Measurements from ENCODE around the gene GTF2H4.

Gene GTF2H4

DNA sequence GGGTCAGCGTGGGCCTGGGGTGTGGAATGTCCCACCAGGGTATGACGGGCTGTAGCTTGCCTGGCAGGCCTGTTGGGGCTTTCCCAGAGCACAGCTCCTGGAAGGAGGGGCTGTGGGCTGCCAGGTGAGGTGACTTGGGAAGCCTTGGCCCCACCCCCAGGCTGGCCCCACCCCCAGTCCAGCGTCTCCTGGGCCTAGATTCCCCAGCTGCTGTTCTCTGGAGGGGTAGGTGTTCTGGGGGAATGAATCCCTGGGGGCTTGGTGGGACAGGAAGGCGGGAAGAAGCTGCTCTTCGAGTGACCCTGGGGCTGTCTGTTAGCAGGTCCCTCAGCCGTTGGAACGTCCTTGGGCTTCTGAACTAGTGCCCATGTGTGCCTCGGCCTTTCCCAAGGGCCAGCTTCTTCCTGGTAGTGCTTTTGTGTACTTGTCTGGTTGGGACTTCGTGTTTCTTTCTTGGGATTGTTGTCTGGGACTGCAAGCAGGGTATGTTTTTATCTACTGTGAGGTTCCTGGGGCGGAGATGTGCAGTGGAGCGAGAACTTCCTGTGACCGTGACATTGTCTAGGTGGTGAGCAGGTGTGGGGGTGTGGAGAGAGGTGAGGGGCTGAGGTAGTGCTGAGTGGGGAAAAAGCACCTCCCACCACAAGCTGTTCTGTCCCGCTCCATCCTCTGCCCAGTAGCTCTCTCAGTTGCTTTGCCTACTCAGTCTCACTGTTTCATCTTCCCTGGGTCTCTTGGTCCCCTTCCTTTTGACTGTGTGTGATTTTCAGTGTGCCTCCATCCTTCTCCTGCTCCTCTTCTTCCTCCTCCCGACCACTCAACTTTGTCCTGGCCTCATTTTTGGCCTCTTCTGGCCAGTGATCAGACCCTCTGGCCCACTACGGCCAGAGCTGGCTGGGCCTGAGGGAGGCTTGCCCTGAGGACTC is 25.0 kb upstream of the GTF2H4 start:
- DNase-seq (ENCODE audit: low read depth) = no peak

DNA sequence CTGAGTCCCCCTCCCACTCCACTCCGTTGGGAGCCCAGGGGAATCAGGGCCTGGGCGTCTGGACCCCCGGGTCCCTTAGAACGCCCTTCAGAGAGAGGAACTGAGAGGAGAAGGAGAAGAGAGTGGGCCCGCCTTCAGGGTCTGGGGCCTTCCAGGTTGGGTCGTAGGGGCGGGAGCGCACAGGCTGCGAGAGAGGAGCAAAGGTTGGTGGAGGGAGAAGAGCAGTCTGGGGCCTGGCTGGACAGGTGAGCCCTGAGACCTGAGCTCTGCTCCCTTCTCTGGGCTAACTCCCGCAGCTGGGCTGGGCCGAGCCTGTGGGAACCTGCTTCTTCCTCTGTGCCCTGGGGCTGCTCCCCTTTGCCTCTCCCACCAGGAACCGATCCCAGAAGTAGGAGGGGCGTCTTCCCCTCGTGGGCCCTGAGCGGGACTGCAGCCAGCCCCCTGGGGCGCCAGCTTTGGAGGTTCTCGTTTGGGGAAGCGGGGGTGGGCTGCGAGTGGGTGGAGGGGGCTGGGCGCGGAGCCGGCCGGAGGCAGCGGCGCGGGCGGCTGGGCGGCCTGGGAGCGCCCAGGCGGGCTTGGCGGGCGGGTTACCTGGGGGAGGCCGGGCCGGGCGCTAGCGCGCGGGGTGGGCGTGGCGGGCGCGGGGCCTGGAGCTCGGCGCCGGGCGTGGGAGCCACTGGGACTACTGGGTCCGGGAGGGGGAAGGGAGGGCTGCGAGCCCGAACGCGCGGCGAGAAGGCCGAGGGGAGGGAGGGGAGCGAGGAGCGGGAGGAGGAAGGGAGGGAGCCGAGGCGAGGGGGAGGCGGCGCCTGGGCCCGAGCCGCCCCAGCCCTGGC is 24.1 kb upstream of the GTF2H4 start, which contains the start of gene DDR1:
TSS of gene DDR1 (plus strand) at position 835 of the 836 bp plus-strand sequence. CDS start 4,211 bp downstream, outside the sequence.
- DNase-seq (ENCODE audit: low read depth) = no peak

DNA sequence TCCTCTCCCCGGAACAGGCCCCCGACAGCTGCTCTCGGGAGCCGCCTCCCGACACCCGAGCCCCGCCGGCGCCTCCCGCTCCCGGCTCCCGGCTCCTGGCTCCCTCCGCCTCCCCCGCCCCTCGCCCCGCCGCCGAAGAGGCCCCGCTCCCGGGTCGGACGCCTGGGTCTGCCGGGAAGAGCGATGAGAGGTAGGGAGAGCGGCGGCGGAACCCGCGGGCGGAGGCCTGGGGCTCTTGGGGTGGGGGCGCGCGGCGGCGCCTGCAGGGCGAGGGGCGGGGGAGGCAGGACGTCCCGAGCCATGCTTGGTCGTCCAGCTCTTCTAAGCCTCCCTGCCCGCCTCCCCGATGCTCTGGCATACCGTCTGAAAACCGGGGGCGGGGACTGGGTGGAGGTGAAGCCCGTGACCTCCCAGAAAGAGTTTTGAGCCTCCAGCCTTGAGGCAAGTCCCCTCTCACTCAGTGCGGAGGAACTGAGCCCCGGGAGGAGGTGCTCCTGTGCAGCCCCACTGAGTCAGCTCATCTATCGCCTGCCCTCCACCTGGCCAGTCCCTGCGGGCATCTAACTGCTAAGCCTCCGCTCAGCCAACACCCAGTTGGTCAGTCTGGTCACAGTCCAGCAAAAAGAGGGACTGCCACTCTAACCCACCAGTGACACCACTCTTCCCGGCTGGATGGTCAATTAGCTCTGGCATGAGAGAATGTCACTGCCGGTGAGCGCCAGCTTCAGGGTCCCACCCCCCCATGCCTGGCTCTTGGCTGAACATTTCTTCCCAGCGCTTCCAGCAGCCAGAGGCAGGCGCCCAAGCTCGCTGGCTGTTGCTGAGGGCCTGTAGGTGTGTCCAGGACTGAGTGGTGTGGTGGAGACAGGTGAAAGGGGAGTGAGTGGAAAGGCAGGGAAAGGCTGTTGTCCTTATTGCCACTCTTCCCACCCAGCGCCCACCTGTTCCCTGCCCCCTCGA is 23.2 kb upstream of the GTF2H4 start:
- no peak for DNase-seq (ENCODE audit: low read depth)

DNA sequence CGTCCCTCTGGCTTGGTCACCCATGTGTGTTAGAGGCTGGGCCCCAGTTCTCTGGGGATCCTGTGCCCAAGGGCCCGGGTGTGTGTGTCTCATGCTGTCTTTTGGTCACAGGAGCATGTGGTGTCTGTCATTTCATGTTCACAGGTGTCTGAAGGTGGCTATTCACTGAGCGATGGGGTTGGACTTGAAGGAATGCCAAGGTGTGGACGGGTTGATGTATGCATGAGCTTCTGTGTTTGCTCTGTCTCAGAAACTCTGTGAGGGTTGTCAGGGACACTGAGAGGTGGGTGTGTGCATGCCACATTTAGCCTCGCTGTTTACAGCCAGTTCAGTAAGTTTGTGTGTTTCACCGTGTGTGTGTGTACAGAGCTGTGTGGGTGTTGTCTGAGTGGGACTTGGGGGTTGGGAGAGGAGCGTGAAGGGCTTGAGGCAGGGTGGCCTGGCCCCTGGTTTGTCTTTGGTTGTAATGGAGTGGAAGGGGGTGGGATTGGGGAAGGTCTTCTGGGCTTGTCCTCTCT is 22.5 kb upstream of the GTF2H4 start:
- no peak for DNase-seq (ENCODE audit: low read depth)

DNA sequence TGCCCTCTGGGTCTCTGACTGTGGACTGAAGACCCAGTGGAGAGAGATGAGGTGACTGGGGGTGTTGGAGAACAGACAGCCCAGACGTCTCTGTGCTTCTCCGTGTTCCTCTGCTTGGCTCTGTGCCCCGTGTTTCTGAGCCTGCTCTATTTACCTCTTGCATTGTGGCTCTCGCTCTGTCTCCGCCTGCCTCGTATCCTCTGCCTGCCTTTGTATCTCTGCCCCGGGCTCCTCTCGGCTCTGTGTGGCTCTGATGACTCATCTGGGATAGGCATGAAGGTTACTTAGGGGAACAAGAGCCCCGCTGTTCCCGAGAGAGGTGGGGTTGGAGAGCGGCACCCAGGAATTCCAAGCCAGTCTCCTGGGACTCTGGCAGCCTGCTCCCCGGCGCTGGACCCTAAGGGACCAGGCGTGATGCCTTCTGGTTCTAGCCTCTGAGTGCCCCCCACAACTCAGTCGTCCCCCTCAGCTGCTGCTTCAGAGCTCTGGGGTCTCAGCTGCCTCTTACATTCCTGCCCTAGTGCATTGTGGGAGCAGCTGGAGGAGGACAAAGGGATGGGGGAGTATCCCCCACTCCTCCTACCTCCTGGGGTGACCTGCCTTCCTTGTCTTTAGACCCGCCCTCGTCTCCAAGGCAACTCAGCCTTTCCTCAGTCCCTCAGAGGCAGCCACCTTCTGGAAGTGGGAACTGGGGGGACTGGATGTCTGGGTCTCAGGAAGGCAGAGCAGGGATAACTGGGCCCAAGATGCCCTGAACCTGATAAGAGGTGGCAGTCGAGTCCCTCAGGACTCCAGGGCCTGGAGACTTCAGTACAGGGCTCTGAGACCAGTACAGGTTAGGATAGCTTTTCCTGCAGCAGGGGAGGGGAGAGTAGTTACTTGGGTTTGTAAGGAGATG is 21.8 kb upstream of the GTF2H4 start:
- DNase-seq (ENCODE audit: low read depth) = no peak

DNA sequence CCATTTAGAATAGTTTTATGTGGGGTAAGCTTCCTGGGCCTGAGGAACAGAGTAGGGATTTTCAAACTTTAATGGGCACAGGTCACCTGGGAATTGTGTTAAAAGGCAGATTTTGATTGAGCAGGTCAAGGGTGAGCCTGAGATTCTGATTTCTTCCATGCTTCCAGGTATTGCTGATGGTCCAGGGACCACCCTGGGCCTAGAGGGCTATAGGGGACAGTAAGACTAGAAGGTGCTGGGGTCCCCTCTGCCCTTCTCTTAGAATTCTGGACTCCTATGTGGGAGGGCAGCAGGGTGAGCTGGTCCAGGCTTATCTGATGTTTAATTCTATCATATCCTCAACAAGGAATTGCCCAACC is 21.1 kb upstream of the GTF2H4 start:
- DNase-seq (ENCODE audit: low read depth) = no peak

DNA sequence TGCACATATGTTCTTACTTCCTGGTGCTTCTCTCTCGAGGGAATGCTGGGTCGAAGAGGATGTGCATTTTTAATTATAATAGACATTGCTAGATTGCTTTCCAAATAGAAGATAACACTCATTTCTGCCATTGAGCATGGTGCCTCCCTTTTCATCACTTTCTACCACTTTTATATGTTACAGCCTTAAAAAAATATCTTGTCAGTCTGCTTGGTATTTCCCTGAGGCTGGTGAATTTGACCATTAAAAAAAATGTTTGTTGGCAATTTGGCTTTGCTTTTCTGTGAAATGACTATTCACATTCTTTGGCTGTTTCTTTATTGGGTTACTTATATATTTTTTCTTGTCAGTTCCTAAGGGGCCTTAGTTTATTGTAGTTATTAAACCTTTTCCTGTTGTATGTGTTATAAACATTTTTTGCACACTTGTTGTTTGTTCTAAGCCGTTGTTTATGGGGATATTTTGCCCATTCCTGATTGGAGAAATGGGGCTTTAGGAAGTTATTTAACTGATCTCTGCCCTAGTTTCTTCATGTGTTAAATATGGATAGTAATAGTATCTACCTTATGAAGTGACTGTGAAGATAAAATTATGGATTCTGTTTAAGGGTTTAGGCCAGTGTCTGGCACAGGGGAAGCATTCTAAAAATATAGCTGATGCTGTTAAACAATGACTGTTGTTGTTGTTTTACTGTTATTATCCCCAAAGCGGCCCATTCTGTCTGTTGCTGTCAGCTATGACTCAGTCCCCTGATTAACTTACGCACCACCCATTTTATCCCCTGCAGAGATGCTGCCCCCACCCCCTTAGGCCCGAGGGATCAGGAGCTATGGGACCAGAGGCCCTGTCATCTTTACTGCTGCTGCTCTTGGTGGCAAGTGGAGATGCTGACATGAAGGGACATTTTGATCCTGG is 19.8 kb upstream of the GTF2H4 start:
- no peak for DNase-seq (ENCODE audit: low read depth)

DNA sequence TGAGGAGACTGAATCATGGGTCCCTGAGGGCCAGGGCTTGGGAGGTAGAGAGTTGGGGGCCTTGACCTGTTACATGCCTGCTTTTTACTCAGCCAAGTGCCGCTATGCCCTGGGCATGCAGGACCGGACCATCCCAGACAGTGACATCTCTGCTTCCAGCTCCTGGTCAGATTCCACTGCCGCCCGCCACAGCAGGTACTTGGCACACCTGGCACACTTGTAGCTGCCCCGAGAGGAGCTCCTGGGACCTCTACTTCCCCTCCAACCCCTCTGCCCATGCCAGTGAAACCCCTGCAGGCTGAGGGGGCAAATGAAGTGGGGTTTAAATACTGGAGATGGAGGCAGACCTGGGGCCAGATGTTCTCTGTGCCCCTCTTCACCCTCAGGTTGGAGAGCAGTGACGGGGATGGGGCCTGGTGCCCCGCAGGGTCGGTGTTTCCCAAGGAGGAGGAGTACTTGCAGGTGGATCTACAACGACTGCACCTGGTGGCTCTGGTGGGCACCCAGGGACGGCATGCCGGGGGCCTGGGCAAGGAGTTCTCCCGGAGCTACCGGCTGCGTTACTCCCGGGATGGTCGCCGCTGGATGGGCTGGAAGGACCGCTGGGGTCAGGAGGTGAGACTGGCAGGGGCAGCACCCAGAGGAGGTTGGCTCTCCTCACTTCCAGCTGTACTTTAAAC is 19.1 kb upstream of the GTF2H4 start:
- DNase-seq (ENCODE audit: low read depth) = no peak

DNA sequence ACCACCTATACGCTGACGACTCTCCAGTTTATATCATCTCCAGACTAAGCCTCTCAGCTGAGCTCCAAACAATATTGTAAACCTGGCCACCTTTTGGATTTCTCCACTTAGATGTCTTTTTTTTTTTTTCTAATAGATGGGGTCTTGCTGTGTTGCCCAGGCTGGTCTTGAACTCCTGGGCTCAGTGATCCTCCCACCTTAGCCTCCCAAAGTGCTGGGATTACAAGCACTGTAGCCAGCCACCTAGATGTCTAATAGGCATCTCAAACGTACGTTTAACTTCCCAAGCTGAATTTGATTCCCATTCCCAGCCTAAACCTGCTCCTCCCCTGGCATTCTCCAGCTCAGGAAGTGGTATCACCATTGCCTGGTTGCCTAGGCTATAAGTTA is 18.5 kb upstream of the GTF2H4 start:
- DNase-seq (ENCODE audit: low read depth) = no peak

DNA sequence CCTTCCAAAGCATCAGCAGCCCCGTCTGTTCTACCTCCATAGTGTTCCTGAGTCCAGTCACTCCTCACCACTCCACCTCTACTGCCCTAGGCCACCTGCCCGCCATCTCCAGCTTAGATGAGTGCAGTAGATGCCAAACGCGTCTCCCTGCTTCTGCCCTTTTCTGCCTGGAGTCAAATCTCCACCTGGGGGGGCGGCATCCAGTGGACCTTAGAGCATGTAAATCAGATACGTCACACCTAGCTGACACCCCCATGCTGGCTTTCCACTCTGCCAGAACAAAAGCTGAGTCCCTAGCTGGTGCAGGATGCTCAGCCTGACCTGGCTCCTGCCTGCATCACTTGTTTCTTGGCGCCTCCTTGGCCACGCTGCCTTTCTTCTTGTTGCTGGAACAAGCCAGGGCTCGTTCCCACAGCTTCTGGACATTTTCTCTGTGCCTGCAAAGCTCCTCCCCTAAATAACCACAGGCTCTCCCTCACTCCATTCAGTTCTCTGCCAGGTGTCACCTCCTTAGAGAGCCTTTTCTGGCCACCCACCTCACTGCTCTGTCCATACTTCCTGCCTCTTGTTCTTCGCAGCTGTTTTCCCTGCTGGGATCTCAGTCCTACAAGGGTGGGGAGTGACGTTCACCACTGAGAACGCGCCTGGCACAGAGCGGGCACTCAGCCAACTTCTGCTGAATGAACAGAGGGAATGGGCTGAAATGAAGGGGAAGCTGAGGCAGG is 17.9 kb upstream of the GTF2H4 start:
- no peak for DNase-seq (ENCODE audit: low read depth)

DNA sequence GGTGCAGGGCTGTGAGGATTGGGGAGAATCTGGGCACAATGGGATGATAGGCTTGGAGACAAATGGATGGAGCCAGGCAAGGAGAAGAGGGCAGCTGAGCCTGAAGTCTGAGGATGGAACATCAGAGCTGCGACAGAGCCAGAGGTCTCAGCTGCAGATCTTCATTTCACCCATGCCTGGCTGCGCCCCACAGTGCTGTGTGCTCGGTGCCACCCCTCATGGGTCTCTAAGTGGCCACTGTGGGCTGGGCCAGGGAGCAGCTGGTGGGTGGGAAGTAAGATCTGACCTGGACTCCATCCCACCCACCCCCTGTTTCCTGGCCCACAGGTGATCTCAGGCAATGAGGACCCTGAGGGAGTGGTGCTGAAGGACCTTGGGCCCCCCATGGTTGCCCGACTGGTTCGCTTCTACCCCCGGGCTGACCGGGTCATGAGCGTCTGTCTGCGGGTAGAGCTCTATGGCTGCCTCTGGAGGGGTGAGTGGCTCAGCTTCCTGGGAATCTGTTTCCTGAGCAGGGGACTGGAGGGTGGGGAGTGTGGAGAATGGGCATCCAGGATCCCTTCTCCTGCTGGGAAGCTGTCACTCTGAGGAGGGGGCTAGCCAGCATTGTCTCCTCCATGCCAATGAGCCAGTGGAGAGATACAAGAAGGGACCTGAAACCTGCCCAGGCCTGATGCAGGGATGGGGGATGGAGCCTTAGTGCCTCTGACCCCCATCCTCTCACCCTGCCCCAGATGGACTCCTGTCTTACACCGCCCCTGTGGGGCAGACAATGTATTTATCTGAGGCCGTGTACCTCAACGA is 17.2 kb upstream of the GTF2H4 start:
- no peak for DNase-seq (ENCODE audit: low read depth)

DNA sequence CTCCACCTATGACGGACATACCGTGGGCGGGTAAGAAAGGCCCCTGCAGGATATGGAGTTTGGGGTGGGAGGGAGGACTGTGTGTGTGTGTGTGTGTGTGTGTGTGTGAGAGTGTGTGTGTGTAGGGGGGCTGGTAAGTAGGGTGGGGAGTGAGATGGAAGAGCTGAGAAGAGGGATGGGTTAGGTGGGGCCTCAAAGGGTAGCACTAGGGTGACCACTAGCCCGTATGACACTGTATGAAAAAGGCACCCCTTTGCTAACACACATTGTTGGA is 16.6 kb upstream of the GTF2H4 start:
- DNase-seq (ENCODE audit: low read depth) = no peak

DNA sequence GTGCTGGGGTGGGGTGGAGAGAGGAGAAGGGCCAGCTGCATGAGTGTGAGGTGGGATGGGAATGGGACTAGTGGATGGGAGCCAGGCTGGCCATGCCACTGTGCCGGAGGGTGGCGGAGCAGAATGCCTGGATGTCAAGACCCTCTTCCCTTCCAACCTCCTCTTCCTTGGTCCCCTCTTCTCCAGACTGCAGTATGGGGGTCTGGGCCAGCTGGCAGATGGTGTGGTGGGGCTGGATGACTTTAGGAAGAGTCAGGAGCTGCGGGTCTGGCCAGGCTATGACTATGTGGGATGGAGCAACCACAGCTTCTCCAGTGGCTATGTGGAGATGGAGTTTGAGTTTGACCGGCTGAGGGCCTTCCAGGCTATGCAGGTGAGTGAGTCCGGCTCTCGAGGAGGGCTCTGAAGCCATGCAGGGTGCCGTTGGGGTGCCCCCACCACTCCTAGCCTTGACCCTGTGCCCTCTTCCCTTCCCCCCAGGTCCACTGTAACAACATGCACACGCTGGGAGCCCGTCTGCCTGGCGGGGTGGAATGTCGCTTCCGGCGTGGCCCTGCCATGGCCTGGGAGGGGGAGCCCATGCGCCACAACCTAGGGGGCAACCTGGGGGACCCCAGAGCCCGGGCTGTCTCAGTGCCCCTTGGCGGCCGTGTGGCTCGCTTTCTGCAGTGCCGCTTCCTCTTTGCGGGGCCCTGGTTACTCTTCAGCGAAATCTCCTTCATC is 16.0 kb upstream of the GTF2H4 start:
- DNase-seq (ENCODE audit: low read depth) = no peak

DNA sequence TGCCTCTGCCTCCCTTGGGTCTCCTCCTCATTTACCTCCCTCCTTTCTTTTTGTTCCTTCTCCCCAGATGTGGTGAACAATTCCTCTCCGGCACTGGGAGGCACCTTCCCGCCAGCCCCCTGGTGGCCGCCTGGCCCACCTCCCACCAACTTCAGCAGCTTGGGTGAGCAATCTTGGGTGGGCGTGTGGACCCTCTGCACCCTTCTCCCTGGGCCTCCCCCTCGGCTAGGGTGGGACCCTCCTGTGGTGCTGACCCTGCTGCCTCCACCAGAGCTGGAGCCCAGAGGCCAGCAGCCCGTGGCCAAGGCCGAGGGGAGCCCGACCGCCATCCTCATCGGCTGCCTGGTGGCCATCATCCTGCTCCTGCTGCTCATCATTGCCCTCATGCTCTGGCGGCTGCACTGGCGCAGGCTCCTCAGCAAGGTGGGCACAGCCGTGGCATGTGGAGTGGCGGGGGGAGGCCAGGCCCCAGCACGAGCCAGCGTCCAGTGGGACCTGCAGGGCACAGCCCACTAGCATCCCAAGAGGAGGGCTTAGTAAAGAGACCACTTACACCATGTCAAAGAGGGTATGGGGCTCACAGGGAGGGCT is 14.9 kb upstream of the GTF2H4 start:
- DNase-seq (ENCODE audit: low read depth) = no peak

DNA sequence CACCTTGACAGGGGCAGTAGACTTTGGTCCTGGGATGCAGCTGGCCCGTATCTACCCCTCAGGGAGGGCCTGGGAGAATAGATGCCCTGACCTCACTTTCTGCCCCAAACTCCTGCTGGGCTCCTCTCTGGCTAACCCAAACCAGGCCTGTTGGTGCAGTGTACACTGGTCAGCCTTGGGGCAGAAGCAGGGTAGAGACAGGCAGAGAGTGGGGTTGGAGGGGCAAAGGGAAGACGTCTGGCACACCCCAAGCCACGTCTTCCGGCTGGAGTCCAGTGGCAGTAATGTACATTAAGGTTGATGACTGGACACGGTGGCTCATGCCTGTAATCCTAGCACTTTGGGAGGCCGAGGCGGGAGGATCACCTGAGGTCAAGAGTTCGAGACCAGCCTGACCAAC is 14.3 kb upstream of the GTF2H4 start:
- DNase-seq (ENCODE audit: low read depth) = no peak

DNA sequence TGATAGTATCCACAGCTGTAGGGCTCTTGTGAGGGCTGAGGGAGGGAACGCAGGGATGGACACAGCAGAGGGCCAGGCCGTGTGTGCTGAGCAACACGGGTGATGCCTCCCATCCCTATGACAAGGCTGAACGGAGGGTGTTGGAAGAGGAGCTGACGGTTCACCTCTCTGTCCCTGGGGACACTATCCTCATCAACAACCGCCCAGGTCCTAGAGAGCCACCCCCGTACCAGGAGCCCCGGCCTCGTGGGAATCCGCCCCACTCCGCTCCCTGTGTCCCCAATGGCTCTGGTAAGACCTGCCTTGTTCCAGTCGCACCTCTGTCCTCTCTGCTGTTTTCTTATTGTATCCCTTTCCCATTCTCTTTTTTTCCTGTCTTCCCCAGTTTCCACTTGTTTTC is 13.6 kb upstream of the GTF2H4 start:
- no peak for DNase-seq (ENCODE audit: low read depth)

DNA sequence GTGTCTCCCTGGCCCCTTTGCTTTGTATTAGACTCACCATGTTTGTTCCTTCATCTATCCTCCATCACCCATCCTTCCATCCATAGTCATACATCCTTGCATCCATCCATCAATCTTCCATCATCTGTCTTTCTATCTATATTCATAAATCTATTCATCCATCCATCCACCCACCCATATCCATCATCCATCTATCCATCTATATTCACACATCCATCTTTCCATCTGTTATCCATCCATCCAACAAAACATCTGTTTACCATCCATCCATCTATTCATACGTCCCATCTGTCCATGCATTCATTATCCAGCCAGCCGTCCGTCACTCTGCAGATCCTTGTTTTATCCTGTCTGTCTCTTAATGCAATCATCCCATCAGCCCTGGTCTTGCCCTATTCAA is 13.1 kb upstream of the GTF2H4 start:
- DNase-seq (ENCODE audit: low read depth) = no peak

All from GM04503 (cell line).